Measurements from ENCODE around the gene BTBD19. TPM values are rescaled to one million over a fixed set of nuclear protein-coding genes. Genes with fewer than 3 reads are reported as not detected.

Gene BTBD19
- total RNA-seq, 1 experiment from 2014 or later = 15.5 TPM

GRCh38 chr1:44849575-44850132, 41.3 kb downstream of the BTBD19 start:
- Mint-ChIP-seq H3K27ac (ENCODE audit: low read depth, unreplicated experiment) (no peak overlapping the region), H3K9me3 (ENCODE audit: unreplicated experiment) (no peaks in the 10 kb centered on the region), H3K36me3 (ENCODE audit: insufficient read depth, unreplicated experiment) (peaks cover 18% of the 10 kb centered on the region), H3K4me3 (ENCODE audit: unreplicated experiment) (no peak overlapping the region), H3K27me3 (ENCODE audit: insufficient read depth, unreplicated experiment) (no peaks in the 10 kb centered on the region), H3K4me1 (ENCODE audit: insufficient read depth, unreplicated experiment) (no peaks in the 10 kb centered on the region)
- no peak for DNase-seq (ENCODE audit: unreplicated experiment)
- POLR2A ChIA-PET = no interaction called here
- no peak for TF ChIP-seq CTCF (IDR thresholded peaks at IDR 0.05; ENCODE audit: unreplicated experiment)
- CTCF ChIA-PET = no interaction called here
- BruUV-seq (replicated peaks) = no TSS peak
- intact Hi-C loops (cut with micrococcal nuclease) = no loop called here

DNA sequence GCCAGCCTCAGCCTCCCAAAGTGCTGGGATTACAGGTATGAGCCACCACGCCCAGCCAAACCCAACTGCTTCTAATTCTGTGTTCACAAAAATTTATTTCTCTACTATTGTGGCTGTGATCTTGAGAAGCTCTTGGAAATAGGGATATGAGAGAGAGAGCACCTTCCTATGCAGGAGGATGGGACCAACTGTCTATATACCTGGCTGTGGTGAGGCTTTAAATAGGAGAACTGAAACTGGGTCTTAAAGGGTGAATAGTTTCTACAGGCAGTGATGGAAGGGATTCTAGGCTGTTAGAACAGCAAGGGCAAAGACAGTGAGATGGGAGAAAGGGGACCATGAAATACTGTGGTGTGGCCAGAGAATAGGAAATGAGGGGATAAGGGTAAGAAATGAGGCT, 43.0 kb downstream of the BTBD19 start:
- TF ChIP-seq CTCF (IDR thresholded peaks at IDR 0.05; ENCODE audit: unreplicated experiment) = no peak
- DNase-seq (ENCODE audit: unreplicated experiment) = no peak
- POLR2A ChIA-PET = interaction anchor here (0.6 kb wide), 1 partner anchor 19 kb away, joined by 3 read pairs; no protein-coding TSS in a partner anchor
- no peaks in the 10 kb centered on the region for H3K27me3 Mint-ChIP-seq (ENCODE audit: insufficient read depth, unreplicated experiment)
- H3K36me3 Mint-ChIP-seq (ENCODE audit: insufficient read depth, unreplicated experiment) = peaks cover 24% of the 10 kb centered on the region
- H3K27ac Mint-ChIP-seq (ENCODE audit: low read depth, unreplicated experiment) = no peak overlapping the region
- CTCF ChIA-PET = no interaction called here
- BruUV-seq (replicated peaks) = no TSS peak
- no peak overlapping the region for H3K4me3 Mint-ChIP-seq (ENCODE audit: unreplicated experiment)
- H3K9me3 Mint-ChIP-seq (ENCODE audit: unreplicated experiment) = no peaks in the 10 kb centered on the region
- intact Hi-C loops (cut with micrococcal nuclease) = no loop called here
- H3K4me1 Mint-ChIP-seq (ENCODE audit: insufficient read depth, unreplicated experiment) = no peaks in the 10 kb centered on the region

GRCh38 chr1:44853201-44853600, 44.9 kb downstream of the BTBD19 start:
- ChIA-PET POLR2A (interaction anchor here (0.7 to 1.2 kb wide), 2 partner anchors 9 to 226 kb away, joined by 3 to 4 read pairs; no protein-coding TSS in a partner anchor), CTCF (interaction anchor here (0.6 to 1.4 kb wide), 3 partner anchors 17 to 1565 kb away, joined by 3 to 8 read pairs (median 3); no protein-coding TSS in a partner anchor)
- Mint-ChIP-seq H3K4me1 (ENCODE audit: insufficient read depth, unreplicated experiment) (no peaks in the 10 kb centered on the region), H3K4me3 (ENCODE audit: unreplicated experiment) (no peak overlapping the region), H3K9me3 (ENCODE audit: unreplicated experiment) (no peaks in the 10 kb centered on the region), H3K27me3 (ENCODE audit: insufficient read depth, unreplicated experiment) (no peaks in the 10 kb centered on the region), H3K36me3 (ENCODE audit: insufficient read depth, unreplicated experiment) (peaks cover 34% of the 10 kb centered on the region), H3K27ac (ENCODE audit: low read depth, unreplicated experiment) (no peak overlapping the region)
- TF ChIP-seq CTCF (IDR thresholded peaks at IDR 0.05; ENCODE audit: unreplicated experiment) = no peak
- intact Hi-C loops (cut with micrococcal nuclease) = no loop called here
- BruUV-seq (replicated peaks) = no TSS peak
- DNase-seq (ENCODE audit: unreplicated experiment) = no peak

DNA sequence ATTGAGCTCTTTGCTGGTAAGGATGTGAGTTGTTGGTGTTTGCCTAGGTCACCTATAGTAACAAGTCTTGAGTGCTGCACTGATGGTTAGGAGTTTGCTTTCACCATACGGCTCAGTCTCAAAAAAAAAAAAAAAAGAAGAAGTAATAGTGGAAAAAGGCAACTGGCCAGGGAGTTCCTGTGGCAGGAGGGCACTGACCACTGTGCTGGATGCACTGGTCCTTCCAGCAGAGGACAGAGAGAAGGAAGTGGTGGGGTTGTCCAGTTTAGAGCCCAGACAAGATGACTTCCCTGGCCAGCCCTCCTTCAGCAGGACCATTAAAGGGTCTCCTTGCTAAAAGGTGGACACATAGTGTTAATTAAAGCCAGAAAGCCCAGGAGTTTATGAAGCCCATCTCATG, 46.6 kb downstream of the BTBD19 start:
- no peaks in the 10 kb centered on the region for H3K4me1 Mint-ChIP-seq (ENCODE audit: insufficient read depth, unreplicated experiment)
- no peak overlapping the region for H3K27ac Mint-ChIP-seq (ENCODE audit: low read depth, unreplicated experiment)
- H3K9me3 Mint-ChIP-seq (ENCODE audit: unreplicated experiment) = no peaks in the 10 kb centered on the region
- ChIA-PET POLR2A (no interaction called here), CTCF (interaction anchor here (0.6 to 0.7 kb wide), 3 partner anchors 149 to 339 kb away, joined by 3 read pairs; no protein-coding TSS in a partner anchor)
- peaks cover 40% of the 10 kb centered on the region for H3K36me3 Mint-ChIP-seq (ENCODE audit: insufficient read depth, unreplicated experiment)
- BruUV-seq (replicated peaks) = no TSS peak
- no peak for TF ChIP-seq CTCF (IDR thresholded peaks at IDR 0.05; ENCODE audit: unreplicated experiment)
- no peaks in the 10 kb centered on the region for H3K27me3 Mint-ChIP-seq (ENCODE audit: insufficient read depth, unreplicated experiment)
- H3K4me3 Mint-ChIP-seq (ENCODE audit: unreplicated experiment) = no peak overlapping the region
- DNase-seq (ENCODE audit: unreplicated experiment) = no peak
- intact Hi-C loops (cut with micrococcal nuclease) = no loop called here
